ENCODE results near the gene TES.
A peak's percentile ranks its signal among the peaks of the same experiment; 100 is the strongest.

Gene TES

GRCh38 chr7:116251675-116252074 is 41.3 kb downstream of the TES start:
- DNase-seq = no peak

GRCh38 chr7:116252249-116252648 is 41.9 kb downstream of the TES start:
- no peak for DNase-seq

- no peak for DNase-seq
Measured at GRCh38 chr7:116257156-116257555, 46.8 kb downstream of the TES start.

- DNase-seq = peak; percentile 19
Measured at GRCh38 chr7:116258734-116259133, 48.4 kb downstream of the TES start.

- DNase-seq = no peak
Measured at GRCh38 chr7:116259156-116259870, 49.0 kb downstream of the TES start.

GRCh38 chr7:116259871-116260440 is 49.6 kb downstream of the TES start:
- DNase-seq = no peak

- no peak for DNase-seq
Measured at GRCh38 chr7:116261904-116262303, 51.6 kb downstream of the TES start.

- DNase-seq = no peak
Measured at GRCh38 chr7:116265881-116266280, 55.5 kb downstream of the TES start.

- no peak for DNase-seq
Measured at GRCh38 chr7:116269466-116269865, 59.1 kb downstream of the TES start.

GRCh38 chr7:116271161-116271913 is 61.0 kb downstream of the TES start:
- DNase-seq = no peak

- DNase-seq = no peak
Measured at GRCh38 chr7:116271963-116272886, 61.9 kb downstream of the TES start.

- no peak for DNase-seq
Measured at GRCh38 chr7:116273283-116273917, 63.1 kb downstream of the TES start.

GRCh38 chr7:116273918-116274301 is 63.6 kb downstream of the TES start:
- DNase-seq = no peak

- DNase-seq = no peak
Measured at GRCh38 chr7:116277070-116277469, 66.7 kb downstream of the TES start.

- no peak for DNase-seq
Measured at GRCh38 chr7:116279217-116279616, 68.9 kb downstream of the TES start.

GRCh38 chr7:116280803-116281202 is 70.5 kb downstream of the TES start:
- DNase-seq = no peak

- DNase-seq = no peak
Measured at GRCh38 chr7:116283595-116284204, 73.4 kb downstream of the TES start.

- no peak for DNase-seq
Measured at GRCh38 chr7:116284390-116284789, 74.1 kb downstream of the TES start.

GRCh38 chr7:116285252-116285651 is 74.9 kb downstream of the TES start:
- DNase-seq = no peak

GRCh38 chr7:116290740-116291139 is 80.4 kb downstream of the TES start:
- DNase-seq = no peak

GRCh38 chr7:116291937-116292336 is 81.6 kb downstream of the TES start:
- DNase-seq = no peak

- DNase-seq = no peak
Measured at GRCh38 chr7:116292381-116292780, 82.0 kb downstream of the TES start.
